Neural progenitor cell (in vitro differentiated cells): ENCODE results near the gene BBS9.

Experiments
- CTCF ChIP-seq: fragments of 200-600 bp; sonication (generic); IDR thresholded peaks from 2 replicates; pipeline ENCODE4 v1.5.1; 2017; ENCODE audit warnings: antibody characterized with exemption, mild to moderate bottlenecking
- EZH2phosphoT487 ChIP-seq: fragments of 200-600 bp; sonication (generic); IDR thresholded peaks from 2 replicates; pipeline ENCODE4 v1.6.1; 2017; ENCODE audit warnings: antibody characterized with exemption

- TF ChIP-seq EZH2phosphoT487 = no peak
- no peak for TF ChIP-seq CTCF
These were observed 371.6 kb downstream of the BBS9 start for GRCh38 chr7:33500703-33501701.
